ENCODE data around the gene ENSA.
"Not testable (repeated sequence)": the region's sequence is repeated elsewhere in the genome, so short reads cannot be mapped to it uniquely, and the experiment has no call there.

DNA sequence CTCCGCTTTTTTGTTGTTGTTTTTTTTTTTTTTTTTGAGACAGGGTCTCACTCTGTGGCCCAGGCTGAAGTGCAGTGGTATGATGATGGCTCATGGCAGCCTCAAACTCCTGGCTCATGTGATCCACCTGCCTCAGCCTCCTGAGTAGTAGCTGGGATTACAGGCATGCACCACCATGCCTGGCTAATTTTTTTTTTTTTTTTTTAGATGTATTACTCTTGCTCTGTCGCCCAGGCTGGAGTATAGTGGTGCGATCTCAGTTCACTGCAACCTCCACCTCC lies 24.0 kb downstream of the ENSA start:
- TF ChIP-seq, protein P1, sequence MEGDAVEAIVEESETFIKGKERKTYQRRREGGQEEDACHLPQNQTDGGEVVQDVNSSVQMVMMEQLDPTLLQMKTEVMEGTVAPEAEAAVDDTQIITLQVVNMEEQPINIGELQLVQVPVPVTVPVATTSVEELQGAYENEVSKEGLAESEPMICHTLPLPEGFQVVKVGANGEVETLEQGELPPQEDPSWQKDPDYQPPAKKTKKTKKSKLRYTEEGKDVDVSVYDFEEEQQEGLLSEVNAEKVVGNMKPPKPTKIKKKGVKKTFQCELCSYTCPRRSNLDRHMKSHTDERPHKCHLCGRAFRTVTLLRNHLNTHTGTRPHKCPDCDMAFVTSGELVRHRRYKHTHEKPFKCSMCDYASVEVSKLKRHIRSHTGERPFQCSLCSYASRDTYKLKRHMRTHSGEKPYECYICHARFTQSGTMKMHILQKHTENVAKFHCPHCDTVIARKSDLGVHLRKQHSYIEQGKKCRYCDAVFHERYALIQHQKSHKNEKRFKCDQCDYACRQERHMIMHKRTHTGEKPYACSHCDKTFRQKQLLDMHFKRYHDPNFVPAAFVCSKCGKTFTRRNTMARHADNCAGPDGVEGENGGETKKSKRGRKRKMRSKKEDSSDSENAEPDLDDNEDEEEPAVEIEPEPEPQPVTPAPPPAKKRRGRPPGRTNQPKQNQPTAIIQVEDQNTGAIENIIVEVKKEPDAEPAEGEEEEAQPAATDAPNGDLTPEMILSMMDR (IDR thresholded peaks at IDR 0.05): not testable (repeated sequence)
- TF ChIP-seq POLR2A (IDR thresholded peaks at IDR 0.05): not testable (repeated sequence)

All from adrenal gland (tissue), 5 donors.